ENCODE results near the gene TMEM120A.

TMEM120A gene

GRCh38 chr7:75971309-75971960 lies 23.0 kb downstream of the TMEM120A start:
- TF ChIP-seq SIN3A (IDR thresholded peaks at IDR 0.05; ENCODE audit: borderline replicate concordance, insufficient read depth, low read length), result no peak
- no peak for TF ChIP-seq TAF1 (IDR thresholded peaks at IDR 0.05; ENCODE audit: borderline replicate concordance, insufficient read depth, low read length)
- no peak for TF ChIP-seq POLR2AphosphoS5 (IDR thresholded peaks at IDR 0.05; ENCODE audit: low read depth, low read length)
- TF ChIP-seq, protein P1, sequence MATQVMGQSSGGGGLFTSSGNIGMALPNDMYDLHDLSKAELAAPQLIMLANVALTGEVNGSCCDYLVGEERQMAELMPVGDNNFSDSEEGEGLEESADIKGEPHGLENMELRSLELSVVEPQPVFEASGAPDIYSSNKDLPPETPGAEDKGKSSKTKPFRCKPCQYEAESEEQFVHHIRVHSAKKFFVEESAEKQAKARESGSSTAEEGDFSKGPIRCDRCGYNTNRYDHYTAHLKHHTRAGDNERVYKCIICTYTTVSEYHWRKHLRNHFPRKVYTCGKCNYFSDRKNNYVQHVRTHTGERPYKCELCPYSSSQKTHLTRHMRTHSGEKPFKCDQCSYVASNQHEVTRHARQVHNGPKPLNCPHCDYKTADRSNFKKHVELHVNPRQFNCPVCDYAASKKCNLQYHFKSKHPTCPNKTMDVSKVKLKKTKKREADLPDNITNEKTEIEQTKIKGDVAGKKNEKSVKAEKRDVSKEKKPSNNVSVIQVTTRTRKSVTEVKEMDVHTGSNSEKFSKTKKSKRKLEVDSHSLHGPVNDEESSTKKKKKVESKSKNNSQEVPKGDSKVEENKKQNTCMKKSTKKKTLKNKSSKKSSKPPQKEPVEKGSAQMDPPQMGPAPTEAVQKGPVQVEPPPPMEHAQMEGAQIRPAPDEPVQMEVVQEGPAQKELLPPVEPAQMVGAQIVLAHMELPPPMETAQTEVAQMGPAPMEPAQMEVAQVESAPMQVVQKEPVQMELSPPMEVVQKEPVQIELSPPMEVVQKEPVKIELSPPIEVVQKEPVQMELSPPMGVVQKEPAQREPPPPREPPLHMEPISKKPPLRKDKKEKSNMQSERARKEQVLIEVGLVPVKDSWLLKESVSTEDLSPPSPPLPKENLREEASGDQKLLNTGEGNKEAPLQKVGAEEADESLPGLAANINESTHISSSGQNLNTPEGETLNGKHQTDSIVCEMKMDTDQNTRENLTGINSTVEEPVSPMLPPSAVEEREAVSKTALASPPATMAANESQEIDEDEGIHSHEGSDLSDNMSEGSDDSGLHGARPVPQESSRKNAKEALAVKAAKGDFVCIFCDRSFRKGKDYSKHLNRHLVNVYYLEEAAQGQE (IDR thresholded peaks at IDR 0.05; ENCODE audit: insufficient read depth in 1 of 2, low read depth in 2 of 2, low read length in 2 of 2), result no peak
- no peak for TF ChIP-seq FOXP2 (optimal IDR thresholded peaks at IDR 0.05; ENCODE audit: borderline replicate concordance, extremely low read depth, extremely low read length, insufficient read depth)

- TF ChIP-seq POLR2AphosphoS5 (IDR thresholded peaks at IDR 0.05; ENCODE audit: low read depth, low read length), result no peak
- TF ChIP-seq FOXP2 (optimal IDR thresholded peaks at IDR 0.05; ENCODE audit: borderline replicate concordance, extremely low read depth, extremely low read length, insufficient read depth), result no peak
- no peak for TF ChIP-seq TAF1 (IDR thresholded peaks at IDR 0.05; ENCODE audit: borderline replicate concordance, insufficient read depth, low read length)
- TF ChIP-seq, protein P1 (IDR thresholded peaks at IDR 0.05; ENCODE audit: insufficient read depth in 1 of 2, low read depth in 2 of 2, low read length in 2 of 2), result no peak
- TF ChIP-seq SIN3A (IDR thresholded peaks at IDR 0.05; ENCODE audit: borderline replicate concordance, insufficient read depth, low read length), result no peak
Measured at GRCh38 chr7:75969704-75970498, 24.5 kb downstream of the TMEM120A start.

DNA sequence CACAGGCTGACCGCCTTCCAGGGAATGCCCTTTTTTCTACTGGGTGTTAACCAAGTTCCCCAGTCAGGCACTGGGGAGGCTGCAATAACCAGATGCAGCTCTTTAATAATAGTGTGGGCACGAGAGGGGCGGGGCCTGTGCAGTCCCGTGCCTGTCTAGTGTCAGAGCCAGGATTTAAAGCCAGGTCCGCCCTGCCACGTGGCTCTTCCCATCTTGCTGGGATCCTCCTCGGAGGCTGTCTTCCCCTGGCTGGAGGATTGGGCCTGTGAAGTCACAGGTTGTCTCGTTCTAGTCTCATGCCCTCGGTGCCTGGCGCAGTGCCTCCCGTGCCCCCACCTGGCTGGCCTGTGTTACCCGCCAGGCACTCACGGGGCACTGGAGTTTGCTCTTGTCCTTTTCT lies 25.2 kb downstream of the TMEM120A start:
- no peak for TF ChIP-seq SIN3A (IDR thresholded peaks at IDR 0.05; ENCODE audit: borderline replicate concordance, insufficient read depth, low read length)
- no peak for TF ChIP-seq POLR2AphosphoS5 (IDR thresholded peaks at IDR 0.05; ENCODE audit: low read depth, low read length)
- TF ChIP-seq, protein P1 (IDR thresholded peaks at IDR 0.05; ENCODE audit: insufficient read depth in 1 of 2, low read depth in 2 of 2, low read length in 2 of 2), result no peak
- no peak for TF ChIP-seq TAF1 (IDR thresholded peaks at IDR 0.05; ENCODE audit: borderline replicate concordance, insufficient read depth, low read length)
- TF ChIP-seq FOXP2 (optimal IDR thresholded peaks at IDR 0.05; ENCODE audit: borderline replicate concordance, extremely low read depth, extremely low read length, insufficient read depth), result no peak

DNA sequence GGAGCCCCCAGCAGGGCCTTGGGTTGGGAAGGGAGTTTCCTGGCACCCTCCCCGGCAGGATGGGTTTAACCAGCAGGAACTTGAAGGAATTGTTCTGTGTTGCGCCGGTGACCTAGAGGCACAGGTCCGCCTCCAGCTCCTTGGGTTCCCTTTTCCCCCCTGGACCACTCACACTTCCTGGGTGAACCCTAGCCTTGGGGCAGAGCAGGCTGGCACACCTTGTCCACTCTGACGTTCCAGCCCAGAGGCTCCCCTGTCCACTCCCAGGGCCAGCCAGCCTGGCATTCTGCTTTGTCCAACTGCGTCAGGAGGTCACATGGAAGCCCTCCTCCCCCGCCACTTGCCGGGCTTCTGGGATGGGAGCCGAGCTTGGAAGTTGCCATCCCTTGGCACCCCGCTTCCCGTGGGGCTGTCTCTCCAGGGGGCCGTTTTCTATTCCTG lies 25.8 kb downstream of the TMEM120A start:
- TF ChIP-seq FOXP2 (optimal IDR thresholded peaks at IDR 0.05; ENCODE audit: borderline replicate concordance, extremely low read depth, extremely low read length, insufficient read depth) (no peak), TAF1 (IDR thresholded peaks at IDR 0.05; ENCODE audit: borderline replicate concordance, insufficient read depth, low read length) (no peak), SIN3A (IDR thresholded peaks at IDR 0.05; ENCODE audit: borderline replicate concordance, insufficient read depth, low read length) (no peak), POLR2AphosphoS5 (IDR thresholded peaks at IDR 0.05; ENCODE audit: low read depth, low read length) (no peak)
- TF ChIP-seq, protein P1 (IDR thresholded peaks at IDR 0.05; ENCODE audit: insufficient read depth in 1 of 2, low read depth in 2 of 2, low read length in 2 of 2), result no peak
